HG02852 (cell line): Measurements from ENCODE around the gene SMIM41.

ENCODE experiments used
- ATAC-seq: cut with Tn5 transposase; IDR thresholded peaks from one replicate; pipeline ENCODE4 v1.9.1; 2021; ENCODE audit warnings: mild to moderate bottlenecking, moderate library complexity; ENCODE audit not compliant: unreplicated experiment

The SMIM41 gene

DNA sequence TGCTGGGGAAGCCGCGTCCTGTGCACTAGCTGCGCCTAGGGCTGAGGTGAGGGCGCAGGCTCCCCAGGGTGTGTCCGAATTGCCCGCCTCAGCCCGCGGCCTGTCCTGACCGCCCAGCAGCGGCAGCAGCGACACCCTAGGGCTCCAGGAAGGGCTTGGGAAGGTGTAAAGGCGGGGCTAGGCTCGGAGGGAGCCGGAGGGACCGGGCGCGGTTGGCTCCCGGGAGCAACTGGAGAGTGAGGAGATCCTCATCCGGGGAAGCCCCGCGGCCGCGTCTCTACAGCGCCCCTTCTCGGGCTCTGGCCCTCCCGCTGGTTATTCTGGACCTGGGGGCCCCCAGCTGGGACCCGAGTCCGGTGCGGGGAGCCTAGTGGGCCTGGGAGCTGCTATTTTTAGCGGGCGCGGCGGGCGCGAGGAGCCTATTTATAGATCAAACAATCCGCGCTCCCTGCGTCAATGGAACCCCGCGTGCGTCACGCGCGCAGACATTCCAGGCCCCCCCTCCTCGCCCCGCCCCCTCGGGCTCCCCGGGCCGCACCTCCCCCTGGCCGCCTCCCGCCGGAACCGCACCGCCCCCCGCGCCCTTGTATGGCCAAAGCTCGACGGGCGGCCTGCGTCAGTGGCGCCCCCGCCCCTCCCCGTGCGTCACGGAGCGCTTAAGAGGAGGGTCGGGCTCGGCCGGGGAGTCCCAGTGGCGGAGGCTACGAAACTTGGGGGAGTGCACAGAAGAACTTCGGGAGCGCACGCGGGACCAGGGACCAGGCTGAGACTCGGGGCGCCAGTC is 28.6 kb upstream of the SMIM41 start, which contains the start of gene NR4A1:
Gene NR4A1 (plus strand): TSS at position 685 of the 784 bp plus-strand sequence. CDS start 2,887 bp downstream, outside the sequence.
- peak; percentile 88 for ATAC-seq

DNA sequence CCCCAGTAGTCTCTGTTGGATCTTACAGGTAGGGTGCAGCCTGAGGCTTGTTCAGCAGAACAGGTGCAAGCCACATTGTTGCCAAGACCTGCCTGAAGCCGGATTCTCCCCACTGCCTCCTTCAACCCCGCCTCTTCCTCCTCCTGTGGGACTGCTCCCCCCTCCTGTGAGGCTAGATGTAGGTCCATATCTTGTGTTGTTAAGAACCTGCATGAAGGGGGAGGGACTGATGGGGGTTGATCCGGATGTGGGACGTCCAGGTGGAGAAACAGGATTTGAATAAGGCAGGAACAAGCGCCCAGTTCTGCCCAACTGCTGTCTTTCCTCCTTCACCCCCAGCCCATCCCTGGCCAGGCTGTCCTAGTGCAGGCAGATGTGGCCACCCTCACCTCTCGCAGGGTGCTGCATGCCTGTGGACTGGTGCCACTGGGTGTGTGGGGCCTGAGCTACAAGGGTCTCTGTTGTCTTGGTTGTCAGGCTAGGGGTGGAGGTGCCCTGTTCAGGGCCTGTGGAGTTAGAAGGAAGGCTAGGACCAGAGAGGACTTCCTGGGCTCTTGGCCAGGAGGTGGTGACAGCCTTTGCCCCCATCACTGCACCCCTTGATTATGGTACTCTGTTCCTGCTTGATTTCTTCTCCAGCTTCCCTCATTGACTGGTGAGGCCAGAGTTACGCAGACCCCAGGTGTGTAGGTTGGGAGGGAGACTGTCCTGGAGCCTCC is 26.9 kb upstream of the SMIM41 start:
- no peak for ATAC-seq

DNA sequence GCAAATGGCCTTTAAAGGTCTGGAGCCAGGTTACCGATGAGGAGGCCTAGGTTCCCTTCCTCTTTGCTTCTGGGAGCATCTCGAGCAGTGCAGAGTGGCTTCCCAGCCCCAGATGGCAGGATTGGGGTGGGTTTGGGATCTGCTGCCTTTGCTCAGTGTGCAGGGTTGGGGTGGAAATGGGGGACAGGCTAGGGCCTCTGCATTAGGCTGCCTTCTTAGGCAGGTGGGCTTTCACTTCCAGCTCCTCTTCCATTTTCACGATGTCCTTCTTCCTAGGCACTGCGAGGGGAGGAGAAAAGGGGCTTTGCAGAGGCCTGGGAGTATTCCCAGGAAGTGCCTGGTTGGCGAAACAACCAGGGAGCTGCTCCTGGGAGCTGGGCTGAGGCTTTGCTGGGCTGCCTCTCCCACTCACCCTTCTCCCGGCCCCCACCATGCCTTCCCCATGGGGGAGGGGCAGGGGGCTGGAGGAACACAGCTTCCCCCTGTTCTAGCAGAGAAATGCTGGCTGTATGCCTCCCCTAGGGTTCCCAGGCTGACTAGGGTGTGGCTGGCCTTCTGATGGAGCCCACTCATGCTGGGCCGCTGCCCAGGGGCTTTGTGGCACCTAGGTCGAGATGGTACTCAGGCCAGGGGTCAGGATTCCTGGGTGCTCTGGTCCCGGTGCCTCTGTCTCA is 25.8 kb upstream of the SMIM41 start:
- ATAC-seq: no peak

DNA sequence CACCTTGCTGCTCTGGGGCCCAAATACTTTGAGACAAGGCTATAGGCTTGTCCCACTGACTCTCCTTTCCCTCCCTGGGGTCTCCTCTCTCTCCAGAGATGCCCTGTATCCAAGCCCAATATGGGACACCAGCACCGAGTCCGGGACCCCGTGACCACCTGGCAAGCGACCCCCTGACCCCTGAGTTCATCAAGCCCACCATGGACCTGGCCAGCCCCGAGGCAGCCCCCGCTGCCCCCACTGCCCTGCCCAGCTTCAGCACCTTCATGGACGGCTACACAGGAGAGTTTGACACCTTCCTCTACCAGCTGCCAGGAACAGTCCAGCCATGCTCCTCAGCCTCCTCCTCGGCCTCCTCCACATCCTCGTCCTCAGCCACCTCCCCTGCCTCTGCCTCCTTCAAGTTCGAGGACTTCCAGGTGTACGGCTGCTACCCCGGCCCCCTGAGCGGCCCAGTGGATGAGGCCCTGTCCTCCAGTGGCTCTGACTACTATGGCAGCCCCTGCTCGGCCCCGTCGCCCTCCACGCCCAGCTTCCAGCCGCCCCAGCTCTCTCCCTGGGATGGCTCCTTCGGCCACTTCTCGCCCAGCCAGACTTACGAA is 25.2 kb upstream of the SMIM41 start:
- ATAC-seq: no peak

DNA sequence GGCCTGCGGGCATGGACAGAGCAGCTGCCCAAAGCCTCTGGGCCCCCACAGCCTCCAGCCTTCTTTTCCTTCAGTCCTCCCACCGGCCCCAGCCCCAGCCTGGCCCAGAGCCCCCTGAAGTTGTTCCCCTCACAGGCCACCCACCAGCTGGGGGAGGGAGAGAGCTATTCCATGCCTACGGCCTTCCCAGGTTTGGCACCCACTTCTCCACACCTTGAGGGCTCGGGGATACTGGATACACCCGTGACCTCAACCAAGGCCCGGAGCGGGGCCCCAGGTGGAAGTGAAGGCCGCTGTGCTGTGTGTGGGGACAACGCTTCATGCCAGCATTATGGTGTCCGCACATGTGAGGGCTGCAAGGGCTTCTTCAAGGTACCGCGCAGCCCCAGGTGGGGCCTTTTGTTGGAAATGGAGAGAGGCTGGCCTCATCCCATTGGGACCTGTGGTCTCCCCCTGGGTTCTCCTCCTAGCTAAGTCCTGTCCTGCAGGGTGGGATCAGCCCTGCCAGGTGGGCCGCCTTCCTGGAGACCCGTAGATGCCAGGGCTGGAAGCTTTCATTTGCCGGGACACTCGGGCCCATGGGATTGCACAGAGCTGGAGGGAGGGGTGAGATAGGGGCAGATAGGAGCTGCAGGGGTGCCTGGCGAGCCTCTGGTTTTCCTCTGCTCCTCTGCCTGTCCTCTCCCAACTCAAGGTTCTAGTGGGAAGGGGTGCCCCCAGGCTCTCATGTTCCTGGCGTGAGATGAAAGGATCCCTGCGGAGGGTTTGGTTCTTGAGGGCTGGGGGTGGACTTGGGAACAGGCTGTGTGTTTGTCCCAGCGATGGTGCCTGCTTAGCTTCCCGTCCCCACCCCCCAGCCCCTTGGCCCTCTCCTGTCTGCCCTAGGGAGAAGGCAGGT is 24.4 kb upstream of the SMIM41 start:
- no peak for ATAC-seq

DNA sequence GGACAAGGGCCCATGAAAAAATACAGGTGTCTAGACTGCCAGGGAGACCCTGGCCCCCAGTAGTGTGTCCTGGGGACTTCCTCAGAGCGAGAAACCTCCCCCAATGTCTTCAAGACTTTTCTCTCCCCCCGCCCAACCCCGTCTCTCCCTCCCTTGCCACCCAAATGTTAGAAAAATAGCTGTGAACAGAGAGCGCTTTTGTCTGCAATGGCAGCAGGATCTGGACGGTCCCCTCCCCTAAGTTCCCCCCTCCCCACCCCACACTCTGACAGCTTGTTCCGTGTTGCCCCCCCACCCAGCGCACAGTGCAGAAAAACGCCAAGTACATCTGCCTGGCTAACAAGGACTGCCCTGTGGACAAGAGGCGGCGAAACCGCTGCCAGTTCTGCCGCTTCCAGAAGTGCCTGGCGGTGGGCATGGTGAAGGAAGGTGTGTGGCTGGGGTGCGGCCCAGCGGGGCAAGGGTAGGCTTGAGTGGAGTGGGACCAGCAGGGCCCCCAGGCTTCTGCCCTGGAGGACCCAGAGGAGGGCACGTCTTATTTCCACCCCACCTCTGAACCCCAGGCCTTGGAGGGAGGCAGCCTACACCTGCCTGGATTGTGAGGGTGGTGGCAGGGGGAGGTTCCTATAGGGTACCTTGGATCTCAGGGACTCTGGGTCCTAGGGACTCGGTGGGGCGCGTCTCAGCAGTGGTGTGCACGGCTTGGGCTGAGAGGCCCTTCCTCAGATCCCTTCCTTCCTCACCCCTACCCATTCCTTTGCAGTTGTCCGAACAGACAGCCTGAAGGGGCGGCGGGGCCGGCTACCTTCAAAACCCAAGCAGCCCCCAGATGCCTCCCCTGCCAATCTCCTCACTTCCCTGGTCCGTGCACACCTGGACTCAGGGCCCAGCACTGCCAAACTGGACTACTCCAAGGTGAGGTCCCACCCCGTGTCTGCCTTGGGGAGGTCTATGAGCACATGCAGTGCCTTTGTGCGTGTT is 23.5 kb upstream of the SMIM41 start:
- ATAC-seq: no peak

DNA sequence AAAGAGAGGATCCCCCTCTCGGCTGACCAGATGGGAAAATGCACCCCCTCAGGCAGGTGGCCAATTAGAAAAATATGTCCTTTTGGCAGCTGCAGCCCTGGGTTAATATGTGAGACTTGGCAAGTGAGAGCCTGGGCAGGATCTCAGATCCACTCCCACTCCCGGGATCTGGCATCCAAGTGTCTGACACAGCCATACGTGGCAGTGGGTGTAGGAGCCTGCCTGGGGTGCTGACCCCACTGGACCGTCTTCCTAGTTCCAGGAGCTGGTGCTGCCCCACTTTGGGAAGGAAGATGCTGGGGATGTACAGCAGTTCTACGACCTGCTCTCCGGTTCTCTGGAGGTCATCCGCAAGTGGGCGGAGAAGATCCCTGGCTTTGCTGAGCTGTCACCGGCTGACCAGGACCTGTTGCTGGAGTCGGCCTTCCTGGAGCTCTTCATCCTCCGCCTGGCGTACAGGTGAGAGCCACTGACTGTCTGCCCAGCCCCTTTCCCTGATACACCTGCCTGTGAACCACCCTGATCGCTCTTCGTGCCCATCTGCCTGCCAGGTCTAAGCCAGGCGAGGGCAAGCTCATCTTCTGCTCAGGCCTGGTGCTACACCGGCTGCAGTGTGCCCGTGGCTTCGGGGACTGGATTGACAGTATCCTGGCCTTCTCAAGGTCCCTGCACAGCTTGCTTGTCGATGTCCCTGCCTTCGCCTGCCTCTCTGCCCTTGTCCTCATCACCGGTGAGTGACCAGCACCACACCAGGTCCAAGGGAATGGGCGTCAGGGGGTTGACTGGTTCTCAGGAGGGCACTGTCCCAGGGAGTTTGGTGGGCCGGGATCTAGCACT is 22.5 kb upstream of the SMIM41 start:
- ATAC-seq: no peak

DNA sequence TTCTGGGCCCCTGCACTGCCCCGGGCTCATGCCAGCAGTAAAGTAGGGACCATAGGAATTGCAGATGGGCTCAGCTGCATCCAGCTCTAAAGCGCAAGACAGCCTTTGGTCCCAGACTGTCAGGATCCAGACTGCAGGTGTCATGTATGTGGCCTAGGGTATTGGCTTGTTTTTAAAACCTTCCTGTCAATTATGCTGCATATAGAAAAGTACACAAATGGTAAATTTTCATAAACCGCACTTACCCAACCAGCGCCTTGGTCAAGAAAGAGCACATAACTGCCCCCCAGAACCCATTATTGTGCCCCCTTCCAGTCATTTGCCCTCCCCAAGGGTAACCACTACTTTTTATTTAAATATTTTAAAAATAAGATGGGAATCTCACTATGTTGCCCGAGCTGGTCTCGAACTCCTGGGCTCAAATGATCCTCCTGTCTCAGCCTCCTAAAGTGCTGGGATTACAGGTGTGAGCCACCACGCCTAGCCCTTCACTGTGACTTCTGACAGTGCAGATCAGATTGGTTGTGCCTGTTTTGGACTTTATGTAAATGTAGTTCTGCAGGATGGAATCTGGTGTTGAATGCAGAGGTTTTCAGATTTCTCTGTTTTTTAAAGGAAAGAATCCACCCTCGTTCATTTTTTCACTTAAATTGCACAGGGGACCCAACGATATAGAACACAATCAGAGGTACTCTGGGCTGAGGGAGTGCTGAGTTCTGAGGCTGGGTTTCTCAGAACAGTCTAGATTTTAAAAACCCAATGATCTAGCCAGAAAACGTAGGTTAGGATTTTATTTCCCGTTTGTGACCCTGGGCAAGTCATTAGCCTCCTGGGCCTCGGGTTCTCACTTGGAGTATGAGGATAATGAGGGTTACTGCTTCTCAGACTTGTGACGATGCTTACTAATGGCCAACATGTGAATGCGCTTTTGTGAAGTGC is 21.6 kb upstream of the SMIM41 start:
- no peak for ATAC-seq

DNA sequence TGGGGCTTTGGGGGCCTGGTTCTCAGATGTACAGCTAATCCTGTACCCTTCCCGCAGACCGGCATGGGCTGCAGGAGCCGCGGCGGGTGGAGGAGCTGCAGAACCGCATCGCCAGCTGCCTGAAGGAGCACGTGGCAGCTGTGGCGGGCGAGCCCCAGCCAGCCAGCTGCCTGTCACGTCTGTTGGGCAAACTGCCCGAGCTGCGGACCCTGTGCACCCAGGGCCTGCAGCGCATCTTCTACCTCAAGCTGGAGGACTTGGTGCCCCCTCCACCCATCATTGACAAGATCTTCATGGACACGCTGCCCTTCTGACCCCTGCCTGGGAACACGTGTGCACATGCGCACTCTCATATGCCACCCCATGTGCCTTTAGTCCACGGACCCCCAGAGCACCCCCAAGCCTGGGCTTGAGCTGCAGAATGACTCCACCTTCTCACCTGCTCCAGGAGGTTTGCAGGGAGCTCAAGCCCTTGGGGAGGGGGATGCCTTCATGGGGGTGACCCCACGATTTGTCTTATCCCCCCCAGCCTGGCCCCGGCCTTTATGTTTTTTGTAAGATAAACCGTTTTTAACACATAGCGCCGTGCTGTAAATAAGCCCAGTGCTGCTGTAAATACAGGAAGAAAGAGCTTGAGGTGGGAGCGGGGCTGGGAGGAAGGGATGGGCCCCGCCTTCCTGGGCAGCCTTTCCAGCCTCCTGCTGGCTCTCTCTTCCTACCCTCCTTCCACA is 20.7 kb upstream of the SMIM41 start:
- ATAC-seq: no peak

DNA sequence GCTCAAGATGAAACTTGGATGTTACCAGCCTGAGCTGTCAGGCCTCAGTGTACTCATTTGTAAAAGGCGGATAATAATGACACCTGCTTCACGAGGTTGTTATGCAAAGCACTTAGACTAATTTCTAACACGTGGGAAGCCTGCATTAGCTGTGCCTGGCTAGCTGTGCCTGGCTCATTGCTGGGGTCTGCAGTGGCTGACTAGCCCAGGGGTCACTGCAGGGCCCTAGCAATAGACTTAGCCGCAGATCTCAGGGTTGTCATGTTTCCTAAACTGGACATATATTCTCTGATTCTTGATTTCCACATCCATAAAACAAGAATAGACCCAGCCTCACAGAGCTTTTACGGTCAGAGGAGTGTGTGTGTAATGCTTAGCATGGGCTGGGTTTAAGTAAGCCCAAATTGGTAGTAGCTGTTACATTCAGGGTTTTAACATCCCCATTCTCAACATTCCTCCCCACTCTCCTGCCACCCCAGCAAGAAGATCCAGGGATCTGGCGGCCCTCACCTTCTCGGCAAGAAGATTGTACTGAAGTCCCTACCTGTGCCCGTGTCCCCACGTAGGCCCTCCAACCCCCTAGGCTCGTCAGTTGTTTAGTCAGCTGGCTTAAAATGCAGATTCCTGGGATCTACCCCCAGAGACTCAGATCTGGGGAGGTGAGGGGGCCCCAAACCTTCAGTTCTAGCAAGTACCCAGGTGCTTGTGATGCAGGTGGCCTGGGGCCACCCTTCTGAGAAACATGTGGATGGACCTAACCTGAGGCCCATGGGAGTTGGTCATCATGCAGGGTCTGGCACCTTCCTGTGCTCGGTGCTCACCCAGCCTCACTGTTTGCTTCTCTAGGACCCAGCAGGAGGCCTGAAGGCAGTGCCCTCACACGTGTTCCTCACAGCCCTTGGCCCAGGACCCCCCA is 19.7 kb upstream of the SMIM41 start:
- ATAC-seq: no peak

DNA sequence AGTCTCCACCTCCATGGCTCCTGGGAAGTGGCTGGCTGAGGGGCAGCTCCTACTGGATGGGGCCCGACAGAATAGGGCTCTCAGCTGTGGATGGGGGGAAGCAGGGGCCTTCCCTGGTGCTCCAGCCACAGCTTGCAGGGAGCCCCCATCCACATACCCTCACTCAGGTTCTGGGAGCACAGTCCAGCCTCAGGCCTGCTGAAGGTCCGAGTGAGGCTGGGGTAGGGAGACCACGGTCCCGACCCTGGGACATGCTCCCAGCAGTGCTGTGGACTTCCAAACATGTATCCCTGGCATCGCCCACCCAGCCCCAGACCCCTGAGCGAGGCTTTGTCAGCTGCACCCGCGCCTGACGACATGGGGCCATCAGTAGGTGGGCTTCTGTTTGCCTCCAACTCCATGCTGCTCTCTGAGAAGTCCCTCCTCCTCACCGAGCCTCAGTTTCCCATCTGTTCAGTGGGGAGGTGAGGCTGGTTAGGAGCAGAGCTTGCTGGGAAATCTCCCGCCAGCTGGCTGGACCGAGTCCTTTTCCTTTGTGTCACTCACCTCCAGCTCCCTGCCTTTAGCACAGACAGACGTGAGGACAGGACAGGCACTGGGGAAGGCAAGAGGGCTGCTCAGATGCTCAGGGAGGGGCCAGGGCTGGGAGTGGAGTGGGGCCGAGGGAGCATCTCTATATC is 18.9 kb upstream of the SMIM41 start:
- no peak for ATAC-seq

DNA sequence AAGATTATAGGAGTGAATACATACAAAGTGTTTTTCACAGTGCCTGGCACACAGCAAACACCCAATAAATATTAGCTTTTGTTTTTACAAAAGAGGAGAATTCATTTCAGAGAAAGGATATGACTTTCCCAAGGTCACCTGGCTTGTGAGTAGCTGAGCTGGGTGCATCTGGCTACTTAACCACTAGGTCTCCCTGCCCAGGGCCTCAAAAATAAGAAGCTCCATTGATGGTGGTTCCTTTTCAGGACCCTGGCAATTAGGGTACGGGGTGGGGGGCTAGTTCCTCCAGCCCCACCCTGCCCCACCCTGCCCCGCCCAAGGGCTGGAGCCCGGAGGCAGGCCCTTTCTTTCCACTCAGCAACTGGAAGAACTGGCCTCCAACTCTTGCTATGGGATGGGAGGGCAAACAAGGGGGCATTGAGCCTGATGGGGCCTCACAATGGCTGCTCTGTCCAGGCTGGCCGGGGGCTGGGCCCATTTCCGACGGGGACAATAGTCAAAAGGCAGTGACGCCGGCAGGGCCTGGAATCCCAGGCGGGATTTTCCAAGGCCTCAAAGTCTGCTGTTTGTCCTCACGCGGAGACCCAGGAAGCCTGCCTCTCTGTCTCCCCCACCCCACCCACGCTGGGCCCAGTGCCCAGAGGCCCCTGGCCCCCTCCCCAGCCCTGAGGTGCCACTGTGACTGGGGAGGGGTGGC is 17.9 kb upstream of the SMIM41 start:
- no peak for ATAC-seq

DNA sequence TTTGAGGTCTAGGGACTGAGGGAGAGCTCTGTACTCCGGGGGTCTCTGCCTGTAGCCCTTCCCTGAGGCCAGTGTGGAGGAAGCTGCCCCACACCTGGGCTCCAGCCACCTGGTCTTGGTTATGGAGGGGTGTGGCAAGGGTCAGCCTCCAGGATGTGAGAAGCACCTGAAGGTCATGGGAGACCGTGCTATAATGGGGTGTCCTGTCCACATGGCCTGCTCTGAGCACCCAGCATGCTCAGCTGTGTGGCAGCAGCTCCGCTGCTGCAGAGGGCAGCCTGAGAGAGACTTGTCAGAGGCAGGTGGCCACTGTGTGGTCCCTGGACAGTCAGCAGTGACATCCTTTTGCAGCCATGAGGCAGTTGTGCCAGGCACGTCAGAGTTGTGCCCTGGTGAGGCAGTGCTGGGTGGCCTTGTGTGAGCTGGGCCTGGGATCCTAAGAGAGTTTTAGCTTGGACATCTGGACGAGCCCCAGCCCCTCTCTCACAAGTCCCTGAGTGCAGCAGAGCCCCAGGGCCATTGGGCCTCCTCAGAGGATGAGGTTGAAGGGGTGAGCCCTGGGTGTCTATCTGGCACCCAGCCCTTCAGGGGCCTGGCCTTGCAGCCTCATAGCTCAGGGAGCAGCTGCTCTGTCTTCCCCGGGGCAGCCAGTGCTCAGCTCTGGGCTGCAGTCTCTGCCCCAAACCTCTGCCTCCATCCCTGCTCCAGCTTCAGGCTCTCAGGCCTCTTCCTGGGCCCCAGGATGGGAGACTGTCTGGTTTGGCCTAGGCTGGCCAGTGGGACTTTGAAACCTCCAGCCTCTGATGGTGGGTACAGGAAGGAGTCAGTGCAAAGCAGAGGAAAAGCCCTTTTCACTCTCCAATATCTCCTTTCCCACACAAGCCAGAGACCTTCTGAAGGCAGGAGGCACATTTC is 17.1 kb upstream of the SMIM41 start:
- no peak for ATAC-seq
